Muscle of arm (tissue), 14 donors: ENCODE results near the gene PPIL3. TPM values are rescaled to one million over a fixed set of nuclear protein-coding genes. Genes with fewer than 3 reads are reported as not detected.
"Not testable (repeated sequence)": the region's sequence is repeated elsewhere in the genome, so short reads cannot be mapped to it uniquely, and the experiment has no call there.

Experiments used
- DNase-seq: peaks from one replicate; pipeline ENCODE4 v3.0.0-alpha.2; 2013
- long read RNA-seq, 11 donors: transcript quantifications; one replicate each; lab custom pipeline, GENCODE V29; 2026
- polyA plus RNA-seq, 12 donors: library from polyadenylated mRNA; unstranded; fragments of 120-200 nt; gene quantifications; one replicate each; pipeline ENCODE4 v1.2.1, GENCODE V29; 2013; ENCODE audit not compliant: insufficient read length in 12 of 12

The PPIL3 gene
- 10 to 100 TPM in 11 of 12 donors, not detected in 1; 22.5 to 83.4 (median 55.6) TPM for polyA plus RNA-seq
- long read RNA-seq, donor 1, transcript PPIL3-202 (7 exons, 1,194 nt) = major isoform, 6 of 17 reads
- long read RNA-seq, donor 1, partial matches to known transcripts = 0 of 17 reads
- long read RNA-seq, donor 1, other reads (novel, unspliced or antisense) = 6 of 17 reads
- long read RNA-seq, donor 2, partial matches to known transcripts = 0 of 7 reads
- long read RNA-seq, donor 2, other reads (novel, unspliced or antisense) = 0 of 7 reads
- long read RNA-seq, donor 3, partial matches to known transcripts = 0 of 6 reads
- long read RNA-seq, donor 3, other reads (novel, unspliced or antisense) = 0 of 6 reads
- long read RNA-seq, donor 4, partial matches to known transcripts = 0 of 3 reads
- long read RNA-seq, donor 4, other reads (novel, unspliced or antisense) = 0 of 3 reads
- long read RNA-seq, donor 5, partial matches to known transcripts = 0 of 4 reads
- long read RNA-seq, donor 5, other reads (novel, unspliced or antisense) = 0 of 4 reads
- long read RNA-seq, donor 6, partial matches to known transcripts = 5 of 17 reads
- long read RNA-seq, donor 6, other reads (novel, unspliced or antisense) = 7 of 17 reads
- long read RNA-seq, donor 7, transcript PPIL3-209 (3 exons, 589 nt) = major isoform, 5 of 15 reads
- long read RNA-seq, donor 7, partial matches to known transcripts = 7 of 15 reads
- long read RNA-seq, donor 7, other reads (novel, unspliced or antisense) = 0 of 15 reads
- long read RNA-seq, donor 8, partial matches to known transcripts = 0 of 17 reads
- long read RNA-seq, donor 8, other reads (novel, unspliced or antisense) = 7 of 17 reads
- long read RNA-seq, donor 9, partial matches to known transcripts = 0 of 12 reads
- long read RNA-seq, donor 9, other reads (novel, unspliced or antisense) = 6 of 12 reads
- long read RNA-seq, donor 10, partial matches to known transcripts = 0 of 3 reads
- long read RNA-seq, donor 10, other reads (novel, unspliced or antisense) = 0 of 3 reads
- long read RNA-seq, donor 11, partial matches to known transcripts = 0 of 15 reads
- long read RNA-seq, donor 11, other reads (novel, unspliced or antisense) = 7 of 15 reads

DNA sequence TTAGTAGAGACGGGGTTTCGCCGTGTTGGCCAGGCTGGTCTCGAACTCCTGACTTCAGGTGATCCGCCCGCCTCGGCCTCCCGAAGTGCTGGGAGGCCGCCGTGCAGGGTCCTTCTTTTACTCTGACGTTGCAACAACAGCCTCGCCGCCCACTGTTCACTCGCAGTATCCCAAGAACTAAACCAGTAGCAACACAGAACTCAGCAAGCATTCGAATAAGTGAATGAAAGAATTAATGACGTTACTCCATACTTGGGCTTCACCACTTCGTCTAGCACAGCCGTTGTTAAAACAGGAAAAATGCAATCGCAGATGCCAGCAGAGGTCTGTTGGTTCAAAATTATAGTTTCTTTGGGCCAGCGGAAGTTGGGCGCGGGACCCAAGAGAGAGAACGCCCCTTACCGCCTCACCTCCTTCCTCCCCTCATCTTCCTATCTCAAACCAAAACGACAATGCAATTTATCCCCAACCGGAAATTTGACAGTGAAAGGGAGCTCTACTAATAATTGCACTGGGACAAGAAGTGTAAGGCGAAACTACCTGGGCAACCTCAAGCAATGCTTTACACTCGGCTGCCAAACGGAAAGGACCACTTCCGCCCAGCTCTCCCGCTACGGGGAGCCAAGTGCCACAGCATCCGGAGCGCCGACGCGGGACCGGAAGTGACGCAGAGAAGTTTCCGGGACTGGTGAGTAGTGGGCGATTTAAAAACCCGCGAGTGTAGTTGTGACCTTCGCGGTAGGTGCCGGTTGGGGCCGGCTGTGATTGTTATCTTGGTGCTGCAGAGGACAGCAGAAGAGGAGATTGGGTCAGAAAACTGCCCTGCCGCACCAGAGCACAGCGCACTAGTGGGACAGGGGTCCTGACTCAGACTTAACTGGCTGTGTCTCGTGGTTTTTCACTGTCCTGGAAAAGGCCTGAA, at the start of gene PPIL3, which contains the start of gene NIF3L1:
Gene PPIL3 (minus strand): TSS at position 374 of the 922 bp plus-strand sequence. CDS start 1,462 bp downstream, outside the sequence.
Gene NIF3L1 (plus strand): TSS at position 668 of the 922 bp plus-strand sequence. CDS start 2,573 bp downstream, outside the sequence.
- DNase-seq = peak; percentile 98

DNA sequence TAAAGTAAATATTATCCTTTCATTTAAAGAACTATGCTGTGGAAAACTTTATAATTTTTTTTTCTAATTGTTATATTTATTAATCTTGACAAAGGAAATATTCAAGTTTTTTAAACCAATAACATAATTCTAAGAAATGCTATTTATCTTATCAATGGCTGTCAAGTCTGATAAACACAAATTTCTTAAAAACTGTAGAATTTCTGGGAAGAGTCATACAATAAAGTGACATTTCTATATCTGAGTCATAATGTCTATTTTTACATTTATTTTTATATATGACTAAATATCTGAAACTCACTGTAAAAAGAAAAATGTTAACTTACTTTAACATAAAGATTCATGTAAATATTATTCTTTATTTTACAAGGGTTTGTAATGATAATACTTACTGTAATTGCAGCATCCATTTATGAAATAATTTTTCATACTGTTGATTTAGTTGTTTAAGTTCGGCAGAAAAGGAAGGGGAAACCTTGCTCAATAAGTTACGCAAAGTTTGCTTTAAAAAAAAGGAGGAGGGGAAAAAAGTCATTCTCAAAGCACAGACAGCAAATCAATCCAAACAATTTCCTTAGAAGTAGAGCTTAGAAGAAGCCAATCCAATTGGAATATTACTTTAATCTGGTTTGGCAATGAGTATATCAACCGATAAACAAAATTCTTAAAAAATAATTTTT, 42.2 kb upstream of the PPIL3 start:
- DNase-seq = no peak

DNA sequence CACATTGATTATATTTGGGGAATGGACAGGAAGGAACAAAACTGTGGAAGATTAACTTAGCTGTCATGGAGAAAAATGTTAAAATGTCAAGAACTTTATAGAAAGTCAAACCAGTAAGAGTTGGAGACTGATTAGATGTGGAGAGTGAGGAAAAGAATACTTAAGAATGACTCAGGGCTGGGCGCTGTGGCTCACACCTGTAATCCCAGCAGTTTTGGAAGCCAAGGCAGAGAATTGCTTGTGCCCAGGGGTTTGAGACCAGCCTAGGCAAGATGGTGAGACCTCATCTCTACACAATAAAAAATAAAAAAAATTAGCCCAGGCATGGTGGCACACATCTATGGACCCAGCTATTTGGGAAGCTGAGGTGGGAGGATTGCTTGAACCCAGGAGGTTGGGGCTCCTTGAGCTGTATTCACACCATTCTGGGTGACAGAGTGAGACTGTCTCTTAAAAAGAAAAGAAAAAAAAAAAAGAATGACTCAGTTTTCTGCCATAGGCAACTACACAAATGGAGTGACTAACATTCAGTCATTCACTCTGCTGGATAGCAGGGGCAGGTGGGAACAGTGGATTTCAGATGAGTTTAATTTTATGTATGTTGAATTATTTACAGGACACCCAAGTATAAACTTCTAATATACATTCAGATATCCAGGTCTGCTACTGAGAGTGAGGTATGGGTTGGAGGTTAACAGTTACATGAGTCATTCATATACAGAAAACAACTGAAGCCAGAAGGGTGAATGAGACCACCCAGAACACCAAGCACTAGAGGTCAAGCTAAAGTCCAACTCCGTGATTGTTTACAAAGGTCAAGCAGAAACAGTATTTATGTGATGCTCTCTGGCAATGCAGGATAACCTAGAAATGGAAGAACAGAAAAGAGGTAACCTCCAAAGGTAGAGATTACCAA, 40.7 kb upstream of the PPIL3 start:
- DNase-seq = no peak

- DNase-seq = no peak
Observed at GRCh38 chr2:200922439-200922838, 33.6 kb upstream of the PPIL3 start.

DNA sequence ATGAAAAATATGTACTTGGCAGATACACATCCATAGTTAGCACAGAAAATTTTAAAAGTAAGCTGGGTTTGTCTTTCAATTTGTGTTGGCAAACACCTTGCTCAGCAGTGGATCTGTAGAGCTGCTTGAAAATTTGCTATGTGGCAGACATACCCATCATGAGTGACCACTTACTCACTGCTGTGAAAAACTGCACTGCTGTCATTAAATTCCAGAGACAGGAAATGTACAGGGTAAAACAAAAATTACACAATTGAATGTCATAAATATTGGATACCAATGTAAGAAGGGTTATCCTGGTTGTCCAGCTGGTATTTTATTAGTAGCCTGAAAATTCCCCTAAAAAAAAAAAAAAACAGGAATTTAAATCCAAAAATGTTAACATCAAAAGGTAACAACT, 24.8 kb upstream of the PPIL3 start:
- no peak for DNase-seq

- DNase-seq = no peak
Observed at GRCh38 chr2:200909958-200910357, 21.1 kb upstream of the PPIL3 start.

DNA sequence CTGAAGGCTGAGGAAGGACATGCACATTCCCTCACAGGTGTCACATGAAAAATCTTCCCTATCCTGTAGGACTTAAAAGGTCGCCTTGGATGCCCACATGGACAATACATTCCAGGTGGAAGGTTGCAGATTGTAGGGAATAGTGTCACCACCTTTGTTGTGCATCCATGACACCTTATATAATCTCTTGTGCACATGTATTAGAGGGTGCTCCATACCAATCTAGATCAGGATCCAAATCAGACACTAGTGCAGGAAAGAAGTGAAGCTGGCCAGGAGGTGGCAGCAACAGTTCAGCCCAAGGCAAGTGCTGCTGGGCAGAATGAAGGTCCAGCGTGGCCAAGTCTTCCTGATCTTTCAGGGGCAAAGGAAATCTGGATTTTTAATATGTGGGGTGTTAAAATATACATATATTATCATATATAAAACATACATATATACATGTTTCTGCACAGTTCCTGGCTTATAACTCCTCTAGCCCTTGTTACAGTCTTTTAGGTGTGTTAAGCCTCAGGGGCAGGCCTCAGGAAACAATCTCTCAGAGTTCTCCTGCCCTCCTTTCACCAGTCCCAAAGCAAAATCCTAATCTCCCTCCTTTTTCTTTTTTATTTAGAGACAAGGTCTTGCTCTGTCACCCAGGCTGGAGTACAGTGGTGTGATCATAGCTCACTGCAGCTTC, 16.9 kb upstream of the PPIL3 start:
- DNase-seq = peak; percentile 57

DNA sequence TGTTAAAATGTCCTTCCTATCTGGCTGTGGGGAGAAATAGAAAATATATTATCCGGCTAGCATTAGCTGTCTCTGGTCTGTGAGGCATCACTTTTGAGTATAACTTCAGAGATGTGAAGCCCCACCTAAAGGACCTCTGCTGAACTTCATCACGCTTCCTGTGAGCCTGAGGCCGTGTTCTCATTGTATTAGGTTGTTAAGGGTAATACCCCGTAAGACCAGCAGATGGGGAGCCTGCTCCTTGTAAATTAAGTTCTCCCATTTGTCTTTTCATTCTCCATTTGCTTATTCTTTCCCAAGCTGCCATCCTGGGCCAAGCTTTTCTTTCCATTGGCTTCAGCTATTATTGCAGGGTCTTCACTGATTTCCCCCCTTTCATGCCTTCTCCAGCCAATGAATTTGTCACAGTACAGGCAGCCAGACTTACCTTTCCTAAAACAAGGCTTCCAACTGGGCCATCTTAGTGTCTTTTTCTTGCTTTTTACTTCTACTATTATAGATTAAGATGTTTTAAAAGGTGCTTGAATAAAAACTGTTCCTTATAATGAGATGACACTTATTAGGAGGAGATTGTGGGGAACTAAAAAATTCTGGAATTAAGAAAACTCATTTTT, 12.7 kb upstream of the PPIL3 start:
- DNase-seq = peak; percentile 68

- no peak for DNase-seq
Observed at GRCh38 chr2:200899482-200899881, 10.6 kb upstream of the PPIL3 start.

GRCh38 chr2:200881715-200882249, 7.1 kb downstream of the PPIL3 start:
- not testable (repeated sequence) for DNase-seq

DNA sequence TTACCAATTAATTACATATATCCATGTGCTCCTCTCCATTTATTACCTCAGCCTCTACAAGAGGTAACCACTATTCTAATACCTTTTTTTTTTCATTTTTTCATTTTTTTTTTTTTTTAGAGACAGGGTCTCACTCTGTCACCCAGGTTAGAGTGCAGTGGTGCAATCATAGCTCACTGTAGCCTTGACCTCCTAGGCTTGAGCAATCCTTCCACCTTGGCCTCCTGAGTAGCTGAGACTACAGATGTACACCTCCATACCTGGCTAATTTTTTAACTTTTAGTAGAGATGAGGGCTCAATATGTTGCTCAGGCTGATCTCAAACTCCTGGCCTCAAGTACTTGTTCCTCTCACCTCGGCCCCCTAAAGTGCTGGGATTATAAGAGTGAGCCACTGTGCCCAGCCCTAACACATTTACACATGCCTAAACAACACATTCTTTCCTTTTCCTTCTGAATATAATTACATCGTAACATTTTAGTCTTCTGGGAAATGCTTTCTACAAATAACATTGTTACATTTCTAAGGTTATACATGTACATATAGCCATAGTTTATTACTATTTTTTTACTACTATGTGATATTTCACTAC, 10.5 kb downstream of the PPIL3 start:
- no peak for DNase-seq

GRCh38 chr2:200877443-200877842, 11.4 kb downstream of the PPIL3 start:
- DNase-seq = no peak

- DNase-seq = no peak
Observed at GRCh38 chr2:200873560-200873959, 15.3 kb downstream of the PPIL3 start.

DNA sequence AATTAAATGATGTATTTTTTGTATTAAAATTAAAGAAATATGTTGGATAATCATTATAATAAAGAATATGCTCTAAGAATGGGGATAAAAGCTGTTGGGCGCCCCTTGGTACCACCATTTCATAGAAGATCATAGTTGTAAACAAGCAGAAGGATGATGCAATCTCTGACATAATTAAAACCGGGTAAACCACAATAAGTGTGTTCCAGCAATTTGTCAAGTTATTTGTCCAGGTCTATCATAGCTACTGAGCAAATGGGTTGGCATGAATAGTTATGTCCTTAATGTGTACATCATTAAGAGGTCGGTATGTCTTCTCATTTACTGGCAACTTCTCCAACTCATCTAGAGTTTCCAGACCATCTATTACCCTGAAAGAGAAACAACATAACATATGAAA, 17.7 kb downstream of the PPIL3 start:
- DNase-seq = no peak

DNA sequence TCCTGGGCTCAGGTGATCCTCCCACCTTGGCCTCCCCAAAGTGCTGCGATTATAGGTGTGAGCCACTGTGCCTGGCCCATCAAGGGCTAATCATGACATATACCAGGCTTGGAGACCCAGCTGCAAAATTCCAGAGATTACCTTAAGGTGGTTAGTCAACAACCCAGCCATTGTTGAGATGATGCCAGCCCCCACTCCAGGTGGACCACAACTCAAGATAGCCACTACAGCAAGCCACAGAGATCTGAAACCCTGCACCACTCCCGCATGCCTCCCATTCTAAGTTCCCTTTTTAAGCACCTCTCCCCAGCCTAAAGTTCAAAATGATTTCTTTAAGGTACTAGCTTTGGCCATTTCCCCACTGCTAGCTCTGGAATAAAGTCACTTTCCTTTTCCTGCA, 19.9 kb downstream of the PPIL3 start:
- DNase-seq = no peak

DNA sequence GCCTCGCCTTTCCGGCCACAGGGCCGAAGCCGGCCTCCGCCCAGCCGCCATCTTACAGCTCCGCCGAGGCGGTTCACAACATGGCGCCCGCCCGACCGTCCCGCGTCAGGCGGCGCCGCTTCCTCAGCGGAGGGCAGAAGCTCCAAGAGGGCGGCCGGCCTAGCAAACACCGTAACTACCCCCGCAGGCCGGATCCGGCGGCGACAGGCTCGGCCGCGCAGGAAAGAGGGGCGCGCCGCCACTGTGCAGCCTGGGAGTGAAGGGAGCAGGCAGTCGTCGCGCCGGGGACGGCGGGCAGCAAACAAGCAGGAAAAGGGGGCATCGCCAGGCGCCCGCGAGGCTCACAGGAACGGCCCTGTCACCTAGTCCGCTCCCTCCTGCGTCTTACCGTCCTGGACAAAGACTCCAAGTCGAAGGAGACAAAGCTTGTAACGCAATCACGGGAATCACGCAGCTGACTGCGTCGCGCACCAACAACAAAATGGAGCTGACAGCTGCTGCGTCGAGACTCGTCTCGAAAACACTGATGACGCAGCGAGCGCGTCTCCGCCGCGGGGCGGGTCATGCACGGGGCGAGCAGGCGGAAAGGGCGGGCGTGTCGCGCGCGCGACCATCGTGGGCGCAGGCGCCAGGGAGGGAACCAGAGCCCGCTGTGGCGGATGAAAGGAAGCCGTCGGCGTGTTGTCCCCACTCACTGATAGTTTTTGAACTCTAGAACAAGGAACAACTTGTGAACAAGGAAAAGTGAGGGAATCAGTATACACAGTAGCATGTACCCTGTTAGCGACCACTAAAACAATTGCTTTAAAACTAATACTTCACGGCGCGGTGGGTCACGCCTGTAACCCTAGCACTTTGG, 24.5 kb downstream of the PPIL3 start, which contains the start of gene CLK1:
Gene CLK1 (minus strand): TSS at position 483 of the 859 bp plus-strand sequence. CDS start 2,796 bp downstream, outside the sequence.
- peak; percentile 98 for DNase-seq
